Measurements from ENCODE around the gene USP22. TPM values are rescaled to one million over a fixed set of nuclear protein-coding genes. Genes with fewer than 3 reads are reported as not detected.

The USP22 gene
- total and polyA plus RNA-seq, 2 donors (not counting 1 experiment from before 2014, with no cell fraction given): 235 TPM

- Histone ChIP-seq H3K4me2 (ENCODE audit: extremely low read depth, insufficient read depth, low read length) (no peak overlapping the region), H3K27ac (ENCODE audit: insufficient read depth, low read length) (no peak overlapping the region), H3K79me2 (ENCODE audit: control insufficient read depth, insufficient read depth, low read length) (no peaks in the 10 kb centered on the region), H3K4me3 (replicated peaks in 1 of 4; ENCODE audit: control extremely low read depth in 1 of 4, insufficient read depth in 1 of 4, low read depth in 3 of 4, low read length in 4 of 4) (no peak overlapping the region), H3K9me3 (ENCODE audit: control insufficient read depth, insufficient read depth, low read depth, low read length) (no peaks in the 10 kb centered on the region), H3K9ac (ENCODE audit: insufficient read depth, low read length) (no peak overlapping the region), H3K4me1 (ENCODE audit: control insufficient read depth, extremely low read depth, insufficient read depth, low read length) (no peaks in the 10 kb centered on the region), H2AFZ (ENCODE audit: low read length) (no peak overlapping the region), H3K36me3 (ENCODE audit: control insufficient read depth, insufficient read depth, low read length) (no peaks in the 10 kb centered on the region), H3K27me3 (ENCODE audit: control insufficient read depth, insufficient read depth, low read length) (peaks cover 4% of the 10 kb centered on the region), H4K20me1 (ENCODE audit: control insufficient read depth, extremely low read depth, insufficient read depth, low read length) (no peaks in the 10 kb centered on the region)
- no peak for DNase-seq (ENCODE audit: low read depth in 2 of 2)
- TF ChIP-seq EZH2 (IDR thresholded peaks at IDR 0.05; ENCODE audit: low read length, missing control alignments) (no peak), CTCF (conservative IDR thresholded peaks at IDR 0.05 in 1 of 2, IDR thresholded peaks at IDR 0.05 in 1 of 2; ENCODE audit: low read depth in 1 of 2, low read length in 2 of 2) (no peak)
Measured at GRCh38 chr17:20975566-20975965, 67.2 kb downstream of the USP22 start.

- H3K36me3 ChIP-seq (ENCODE audit: control insufficient read depth, insufficient read depth, low read length): no peaks in the 10 kb centered on the region
- H3K27ac ChIP-seq (ENCODE audit: insufficient read depth, low read length): no peak overlapping the region
- no peak overlapping the region for H3K9ac ChIP-seq (ENCODE audit: insufficient read depth, low read length)
- H3K4me2 ChIP-seq (ENCODE audit: extremely low read depth, insufficient read depth, low read length): no peak overlapping the region
- no peak for DNase-seq (ENCODE audit: low read depth in 2 of 2)
- peaks cover 6% of the 10 kb centered on the region for H3K27me3 ChIP-seq (ENCODE audit: control insufficient read depth, insufficient read depth, low read length)
- TF ChIP-seq CTCF (conservative IDR thresholded peaks at IDR 0.05 in 1 of 2, IDR thresholded peaks at IDR 0.05 in 1 of 2; ENCODE audit: low read depth in 1 of 2, low read length in 2 of 2) (no peak), EZH2 (IDR thresholded peaks at IDR 0.05; ENCODE audit: low read length, missing control alignments) (no peak)
- no peaks in the 10 kb centered on the region for H3K4me1 ChIP-seq (ENCODE audit: control insufficient read depth, extremely low read depth, insufficient read depth, low read length)
- no peaks in the 10 kb centered on the region for H3K9me3 ChIP-seq (ENCODE audit: control insufficient read depth, insufficient read depth, low read depth, low read length)
- H2AFZ ChIP-seq (ENCODE audit: low read length): no peak overlapping the region
- H3K4me3 ChIP-seq (replicated peaks in 1 of 4; ENCODE audit: control extremely low read depth in 1 of 4, insufficient read depth in 1 of 4, low read depth in 3 of 4, low read length in 4 of 4): no peak overlapping the region
- no peaks in the 10 kb centered on the region for H4K20me1 ChIP-seq (ENCODE audit: control insufficient read depth, extremely low read depth, insufficient read depth, low read length)
- H3K79me2 ChIP-seq (ENCODE audit: control insufficient read depth, insufficient read depth, low read length): no peaks in the 10 kb centered on the region
Measured at GRCh38 chr17:20970329-20970728, 72.5 kb downstream of the USP22 start.

GRCh38 chr17:20968913-20969616 is 73.7 kb downstream of the USP22 start:
- Histone ChIP-seq H3K4me1 (ENCODE audit: control insufficient read depth, extremely low read depth, insufficient read depth, low read length) (no peaks in the 10 kb centered on the region), H3K4me2 (ENCODE audit: extremely low read depth, insufficient read depth, low read length) (no peak overlapping the region), H3K79me2 (ENCODE audit: control insufficient read depth, insufficient read depth, low read length) (no peaks in the 10 kb centered on the region), H3K4me3 (replicated peaks in 1 of 4; ENCODE audit: control extremely low read depth in 1 of 4, insufficient read depth in 1 of 4, low read depth in 3 of 4, low read length in 4 of 4) (no peak overlapping the region), H3K27ac (ENCODE audit: insufficient read depth, low read length) (no peak overlapping the region), H3K9ac (ENCODE audit: insufficient read depth, low read length) (no peak overlapping the region), H4K20me1 (ENCODE audit: control insufficient read depth, extremely low read depth, insufficient read depth, low read length) (no peaks in the 10 kb centered on the region), H3K36me3 (ENCODE audit: control insufficient read depth, insufficient read depth, low read length) (no peaks in the 10 kb centered on the region), H3K9me3 (ENCODE audit: control insufficient read depth, insufficient read depth, low read depth, low read length) (no peaks in the 10 kb centered on the region), H2AFZ (ENCODE audit: low read length) (no peak overlapping the region), H3K27me3 (ENCODE audit: control insufficient read depth, insufficient read depth, low read length) (peaks cover 5% of the 10 kb centered on the region)
- no peak for TF ChIP-seq EZH2 (IDR thresholded peaks at IDR 0.05; ENCODE audit: low read length, missing control alignments)
- TF ChIP-seq CTCF (conservative IDR thresholded peaks at IDR 0.05 in 1 of 2, IDR thresholded peaks at IDR 0.05 in 1 of 2; ENCODE audit: low read depth in 1 of 2, low read length in 2 of 2): no peak
- DNase-seq (ENCODE audit: low read depth in 2 of 2): no peak
